Adrenal gland (tissue), 12 donors: ENCODE data around the gene LSM2. TPM values are rescaled to one million over a fixed set of nuclear protein-coding genes. Genes with fewer than 3 reads are reported as not detected.
A peak's percentile ranks its signal among the peaks of the same experiment; 100 is the strongest.

Source experiments
- DNase-seq, 7 donors: peaks; one replicate each; pipeline ENCODE4 v3.0.0-alpha.2; 2019 to 2020
- H3K27ac ChIP-seq, 5 donors: fragments of 200-600 bp; sonication (generic) in 4 of 5; 1 replicate in 3 of 5; 2 replicates in 2 of 5; pipeline versions ENCODE4 v1.5.1 to v1.8.0; 2016 to 2020; ENCODE audit warnings: mild to moderate bottlenecking in 1 of 5
- H3K27me3 ChIP-seq: fragments of 200-600 bp; 2 replicates; pipeline ENCODE4 v1.8.0; 2021
- H3K36me3 ChIP-seq, 2 donors: fragments of 200-600 bp; replicated peaks in 1 of 2; 1 replicate in 1 of 2; 2 replicates in 1 of 2; pipeline versions ENCODE4 v1.5.1 to v1.8.0; 2018 to 2022
- H3K4me1 ChIP-seq, 2 donors: fragments of 200-600 bp; replicated peaks in 1 of 2; 1 replicate in 1 of 2; 2 replicates in 1 of 2; pipeline versions ENCODE4 v1.5.1 to v1.8.0; 2018 to 2021
- H3K4me3 ChIP-seq, 4 donors: fragments of 200-600 bp; sonication (generic) in 3 of 4; one replicate each; pipeline ENCODE4 v1.5.1; 2016 to 2018
- H3K9me3 ChIP-seq, 3 donors: fragments of 200-600 bp; sonication (generic) in 1 of 3; replicated peaks in 1 of 3; 1 replicate in 2 of 3; 2 replicates in 1 of 3; pipeline versions ENCODE4 v1.5.1 to v1.8.0; 2016 to 2021
- CTCF ChIP-seq, 6 experiments: fragments of 450-650 bp in 4 of 6; fragments of 200-600 bp in 2 of 6; sonication (generic) in 1 of 6; IDR thresholded peaks; 1 replicate in 5 of 6; 2 replicates in 1 of 6; pipeline versions ENCODE4 v1.5.1 to v1.8.0; 2016 to 2021; ENCODE audit warnings: antibody characterized with exemption in 6 of 6, mild to moderate bottlenecking in 2 of 6, moderate library complexity in 1 of 6
- POLR2A ChIP-seq, 2 donors: fragments of 450-650 bp; IDR thresholded peaks; one replicate each; pipeline ENCODE4 v1.6.1; 2017; ENCODE audit warnings: antibody characterized with exemption in 2 of 2, mild to moderate bottlenecking in 2 of 2, moderate library complexity in 1 of 2
- WGBS, 4 donors: extraction: QIAGEN DNeasy Blood & Tissue Kit in 2 of 4; methylation state at CpG; one replicate each; pipeline versions ENCODE4 v1.1.5 to v1.1.7; 2013 to 2017; 5-methylcytosine and 5-hydroxymethylcytosine counted together
- intact Hi-C, 2 donors: fragments of 100-400 bp; cut with DNase I; formaldehyde crosslinking; loops; one replicate each; pipeline versions ENCODE4 v1.14.1 to v1.15.0; 2022 to 2023
- polyA plus RNA-seq, 3 donors: library from polyadenylated mRNA; stranded (reverse); fragments of 200-250 nt in 2 of 3; fragments of 350-450 nt in 1 of 3; fragmentation: Illumina TruSeq in 1 of 3; extraction: RNeasy Lipid Tissue Mini Kit (QIAGEN cat#74804) in 1 of 3; gene quantifications; one replicate each; pipeline ENCODE4 v1.2.3, GENCODE V29; 2013 to 2014
- total RNA-seq, 9 donors: library from RNA; depleted of rRNA in 4 of 9; stranded (reverse); fragments of >200 nt in 4 of 9; fragments of 120-200 nt in 1 of 9; fragmentation: NEBNext Ultra II Directional in 1 of 9; extraction: Animal tissue kit (Norgen Biotek cat#: 25700) in 1 of 9; gene quantifications; one replicate each; pipeline versions ENCODE4 v1.1.0 to v1.2.4, GENCODE V29; 2013 to 2023
- donor health status: healthy with polysubstance abuse.
- donor health status: Bipolar disorder and iron deficiency.
- donor health status: DM: yes; HTN: yes; CAD: no.
- donor health status: DM: no; HTN: no; CAD: no.
- donor health status: DM: no; HTN: no; CAD: no.
- donor health status: DM: yes; HTN: yes; CAD: no.

Gene LSM2
- total and polyA plus RNA-seq, 12 donors = 28.0 to 61.3 (median 43.2) TPM

GRCh38 chr6:31778999-31779885 lies 27.5 kb downstream of the LSM2 start:
- TF ChIP-seq CTCF (IDR thresholded peaks at IDR 0.05) (no peak), POLR2A (IDR thresholded peaks at IDR 0.05) (no peak)
- 83 to 94% (median 93%) methylated on average over 3 to 43 of the region's 43 CpGs for WGBS, 4 donors

GRCh38 chr6:31778193-31778592 lies 28.6 kb downstream of the LSM2 start:
- H3K36me3 ChIP-seq = peaks cover 0 to 49% of the 10 kb centered on the region in 2 donors
- H3K9me3 ChIP-seq = no peaks in the 10 kb centered on the region
- 91 to 100% (median 96%) methylated on average over 5 of the region's 5 CpGs for WGBS, 4 donors
- H3K4me3 ChIP-seq = no peak overlapping the region
- no peak for DNase-seq
- intact Hi-C loops = no loop called here
- TF ChIP-seq CTCF (IDR thresholded peaks at IDR 0.05) = no peak
- TF ChIP-seq POLR2A (IDR thresholded peaks at IDR 0.05) = no peak
- H3K27me3 ChIP-seq = no peaks in the 10 kb centered on the region
- H3K27ac ChIP-seq = no peak overlapping the region
- peaks cover 6 to 8% of the 10 kb centered on the region in 2 donors for H3K4me1 ChIP-seq

More at GRCh38 chr6:31778999-31779885, 27.5 kb downstream of the LSM2 start:
- Histone ChIP-seq H3K4me3 (no peak overlapping the region), H3K36me3 (peaks cover 0 to 60% of the 10 kb centered on the region in 2 donors), H3K27ac (no peak overlapping the region), H3K27me3 (no peaks in the 10 kb centered on the region), H3K4me1 (peaks cover 6 to 8% of the 10 kb centered on the region in 2 donors), H3K9me3 (no peaks in the 10 kb centered on the region)
- no peak for DNase-seq
- intact Hi-C loops = no loop called here

GRCh38 chr6:31777667-31778050 lies 29.1 kb downstream of the LSM2 start:
- Histone ChIP-seq H3K27ac (no peak overlapping the region), H3K27me3 (no peaks in the 10 kb centered on the region), H3K36me3 (peaks cover 0 to 44% of the 10 kb centered on the region in 2 donors), H3K9me3 (no peaks in the 10 kb centered on the region), H3K4me1 (peaks cover 6 to 8% of the 10 kb centered on the region in 2 donors), H3K4me3 (no peak overlapping the region)
- TF ChIP-seq CTCF (IDR thresholded peaks at IDR 0.05) (no peak), POLR2A (IDR thresholded peaks at IDR 0.05) (no peak)
- WGBS, 4 donors = 91 to 100% (median 95%) methylated on average over 3 to 5 of the region's 5 CpGs
- intact Hi-C loops = no loop called here
- no peak for DNase-seq

GRCh38 chr6:31776989-31777666 lies 29.6 kb downstream of the LSM2 start, which contains the start of gene VWA7:
TSS of gene VWA7 (minus strand) at chr6:31777328. CDS start at chr6:31776779, 549 bp downstream.
- H3K27ac ChIP-seq = peak within 1 kb of the TSS in 1 of 5 donors; percentile 40
- H3K27me3 ChIP-seq = no peaks in the 10 kb centered on the region
- H3K4me3 ChIP-seq = no peak within 1 kb of the TSS
- peaks cover 6 to 8% of the 10 kb centered on the region in 2 donors for H3K4me1 ChIP-seq
- TF ChIP-seq POLR2A (IDR thresholded peaks at IDR 0.05) (no peak), CTCF (IDR thresholded peaks at IDR 0.05) (no peak)
- WGBS, 4 donors = 1 to 62% (median 13%) methylated on average over 3 to 15 of the region's 15 CpGs
- H3K36me3 ChIP-seq = peaks cover 0 to 38% of the 10 kb centered on the region in 2 donors
- DNase-seq = peak; percentile 45 to 80 (median 60)
- intact Hi-C loops = no loop called here
- no peaks in the 10 kb centered on the region for H3K9me3 ChIP-seq
